ENCODE data around the gene PLCB1. TPM values are rescaled to one million over a fixed set of nuclear protein-coding genes. Genes with fewer than 3 reads are reported as not detected.
A peak's percentile ranks its signal among the peaks of the same experiment; 100 is the strongest.
"Not testable (repeated sequence)": the region's sequence is repeated elsewhere in the genome, so short reads cannot be mapped to it uniquely, and the experiment has no call there.

PLCB1 gene
- total RNA-seq, 1 donor from 2014 or later, result 10.7 TPM

DNA sequence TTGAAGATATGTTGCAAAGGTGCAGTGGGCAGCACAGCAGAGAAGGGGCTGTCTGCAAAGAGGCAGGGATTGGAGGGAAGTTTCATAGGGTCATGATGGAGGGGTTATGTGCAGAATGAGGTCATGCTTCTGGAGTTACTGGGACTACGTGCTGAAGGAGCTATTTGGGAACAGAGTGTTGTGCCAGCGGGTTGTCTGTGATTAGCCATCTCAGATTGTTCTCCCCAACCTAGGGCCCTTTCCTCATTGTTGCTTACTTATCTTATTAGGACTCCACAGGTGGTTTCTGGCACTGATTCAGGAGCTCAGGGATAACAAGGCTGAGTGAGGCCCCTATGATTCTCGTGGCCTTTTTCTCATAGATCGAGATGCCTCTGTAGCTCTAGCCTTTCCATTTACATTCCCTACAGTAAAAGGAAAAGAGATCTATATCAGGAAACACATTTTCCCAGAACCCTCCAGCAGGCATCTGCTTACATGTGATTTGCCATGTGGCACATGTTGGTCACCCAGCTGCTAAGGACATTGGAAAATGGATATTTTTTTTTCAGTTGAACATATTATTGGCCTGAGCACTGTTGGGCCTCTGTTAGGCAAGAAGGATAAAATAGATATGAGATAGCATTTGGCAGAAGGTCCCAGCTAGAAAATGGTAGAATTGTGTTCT, 507.2 kb downstream of the PLCB1 start:
- Mint-ChIP-seq H3K27me3 (ENCODE audit: low read depth, unreplicated experiment) (no peaks in the 10 kb centered on the region), H3K36me3 (ENCODE audit: low read depth, unreplicated experiment) (peaks cover 4% of the 10 kb centered on the region), H3K4me3 (ENCODE audit: unreplicated experiment) (no peak overlapping the region), H3K9me3 (ENCODE audit: unreplicated experiment) (peaks cover 3% of the 10 kb centered on the region), H3K27ac (ENCODE audit: unreplicated experiment) (no peak overlapping the region), H3K4me1 (ENCODE audit: low read depth, unreplicated experiment) (peaks cover 12% of the 10 kb centered on the region)
- TF ChIP-seq EZH2 (IDR thresholded peaks at IDR 0.05; ENCODE audit: insufficient read depth, low read length) (no peak), CTCF (IDR thresholded peaks at IDR 0.05; ENCODE audit: insufficient read depth, low read depth, low read length) (no peak)
- FAIRE-seq, result no peak
- DNase-seq (ENCODE audit: low read depth), result no peak
- Histone ChIP-seq H3K27me3 (ENCODE audit: insufficient read depth, low read length) (no peaks in the 10 kb centered on the region), H3K4me2 (ENCODE audit: low read length) (no peak overlapping the region), H3K36me3 (ENCODE audit: insufficient read depth, low read length) (no peaks in the 10 kb centered on the region), H3K4me1 (ENCODE audit: insufficient read depth, low read length) (no peaks in the 10 kb centered on the region), H3K27ac (ENCODE audit: low read depth, low read length) (no peak overlapping the region), H3K9me3 (ENCODE audit: insufficient read depth, low read depth, low read length) (no peaks in the 10 kb centered on the region), H2AFZ (ENCODE audit: low read depth, low read length) (no peak overlapping the region), H3K4me3 (ENCODE audit: insufficient read depth, low read depth, low read length) (no peak overlapping the region), H3K79me2 (ENCODE audit: insufficient read depth, low read length) (no peaks in the 10 kb centered on the region), H4K20me1 (ENCODE audit: insufficient read depth, low read length) (no peaks in the 10 kb centered on the region), H3K9ac (ENCODE audit: low read length) (no peak overlapping the region)

- Histone ChIP-seq H3K4me2 (ENCODE audit: low read length) (no peak overlapping the region), H4K20me1 (ENCODE audit: insufficient read depth, low read length) (no peaks in the 10 kb centered on the region), H3K9me3 (ENCODE audit: insufficient read depth, low read depth, low read length) (no peaks in the 10 kb centered on the region), H3K4me3 (ENCODE audit: insufficient read depth, low read depth, low read length) (no peak overlapping the region), H3K27me3 (ENCODE audit: insufficient read depth, low read length) (no peaks in the 10 kb centered on the region), H2AFZ (ENCODE audit: low read depth, low read length) (no peak overlapping the region), H3K79me2 (ENCODE audit: insufficient read depth, low read length) (no peaks in the 10 kb centered on the region), H3K9ac (ENCODE audit: low read length) (no peak overlapping the region), H3K4me1 (ENCODE audit: insufficient read depth, low read length) (no peaks in the 10 kb centered on the region), H3K27ac (ENCODE audit: low read depth, low read length) (no peak overlapping the region), H3K36me3 (ENCODE audit: insufficient read depth, low read length) (no peaks in the 10 kb centered on the region)
- Mint-ChIP-seq H3K4me1 (ENCODE audit: low read depth, unreplicated experiment) (peaks cover 15% of the 10 kb centered on the region), H3K36me3 (ENCODE audit: low read depth, unreplicated experiment) (peaks cover 4% of the 10 kb centered on the region), H3K9me3 (ENCODE audit: unreplicated experiment) (peaks cover 3% of the 10 kb centered on the region), H3K27me3 (ENCODE audit: low read depth, unreplicated experiment) (no peaks in the 10 kb centered on the region), H3K4me3 (ENCODE audit: unreplicated experiment) (no peak overlapping the region), H3K27ac (ENCODE audit: unreplicated experiment) (no peak overlapping the region)
- FAIRE-seq (no peak), DNase-seq (ENCODE audit: low read depth) (peak; percentile 8)
- TF ChIP-seq EZH2 (IDR thresholded peaks at IDR 0.05; ENCODE audit: insufficient read depth, low read length) (no peak), CTCF (IDR thresholded peaks at IDR 0.05; ENCODE audit: insufficient read depth, low read depth, low read length) (no peak)
These were observed 508.4 kb downstream of the PLCB1 start for GRCh38 chr20:8640461-8640860.

DNA sequence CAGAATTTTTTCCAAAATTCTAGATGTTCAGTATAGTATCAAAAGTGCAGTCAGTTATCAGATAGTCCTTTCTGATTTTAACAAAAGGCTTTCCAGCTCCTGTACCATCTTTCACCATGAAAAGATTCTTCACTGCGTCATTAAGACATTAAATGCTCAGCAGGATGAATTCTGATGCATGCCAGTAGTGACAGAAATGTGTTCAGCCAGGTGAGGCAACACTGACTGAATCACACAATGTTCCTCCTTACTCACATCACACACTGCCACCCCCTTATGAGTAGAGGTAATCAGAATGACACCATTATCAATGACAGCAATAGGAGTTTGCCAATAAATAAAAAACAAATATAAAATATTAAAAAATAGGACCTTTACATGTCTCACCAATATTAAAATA, 510.2 kb downstream of the PLCB1 start:
- H3K27me3 Mint-ChIP-seq (ENCODE audit: low read depth, unreplicated experiment), result no peaks in the 10 kb centered on the region
- H3K9ac ChIP-seq (ENCODE audit: low read length), result no peak overlapping the region
- peaks cover 3% of the 10 kb centered on the region for H3K9me3 Mint-ChIP-seq (ENCODE audit: unreplicated experiment)
- H3K9me3 ChIP-seq (ENCODE audit: insufficient read depth, low read depth, low read length), result no peaks in the 10 kb centered on the region
- no peak overlapping the region for H3K4me3 ChIP-seq (ENCODE audit: insufficient read depth, low read depth, low read length)
- peaks cover 11% of the 10 kb centered on the region for H3K4me1 ChIP-seq (ENCODE audit: insufficient read depth, low read length)
- DNase-seq (ENCODE audit: low read depth), result no peak
- H3K36me3 Mint-ChIP-seq (ENCODE audit: low read depth, unreplicated experiment), result peaks cover 4% of the 10 kb centered on the region
- no peak overlapping the region for H3K27ac Mint-ChIP-seq (ENCODE audit: unreplicated experiment)
- TF ChIP-seq EZH2 (IDR thresholded peaks at IDR 0.05; ENCODE audit: insufficient read depth, low read length) (no peak), CTCF (IDR thresholded peaks at IDR 0.05; ENCODE audit: insufficient read depth, low read depth, low read length) (no peak)
- no peak overlapping the region for H3K4me3 Mint-ChIP-seq (ENCODE audit: unreplicated experiment)
- no peaks in the 10 kb centered on the region for H3K27me3 ChIP-seq (ENCODE audit: insufficient read depth, low read length)
- H2AFZ ChIP-seq (ENCODE audit: low read depth, low read length), result no peak overlapping the region
- H3K4me2 ChIP-seq (ENCODE audit: low read length), result no peak overlapping the region
- no peaks in the 10 kb centered on the region for H3K79me2 ChIP-seq (ENCODE audit: insufficient read depth, low read length)
- H3K36me3 ChIP-seq (ENCODE audit: insufficient read depth, low read length), result no peaks in the 10 kb centered on the region
- no peaks in the 10 kb centered on the region for H4K20me1 ChIP-seq (ENCODE audit: insufficient read depth, low read length)
- no peak overlapping the region for H3K27ac ChIP-seq (ENCODE audit: low read depth, low read length)
- H3K4me1 Mint-ChIP-seq (ENCODE audit: low read depth, unreplicated experiment), result peaks cover 31% of the 10 kb centered on the region
- FAIRE-seq, result no peak

GRCh38 chr20:8644468-8644867, 512.4 kb downstream of the PLCB1 start:
- H2AFZ ChIP-seq (ENCODE audit: low read depth, low read length); H3K36me3 ChIP-seq (ENCODE audit: insufficient read depth, low read length); DNase-seq (ENCODE audit: low read depth); H3K27ac Mint-ChIP-seq (ENCODE audit: unreplicated experiment); H3K4me2 ChIP-seq (ENCODE audit: low read length); H3K9me3 ChIP-seq (ENCODE audit: insufficient read depth, low read depth, low read length); H3K4me3 ChIP-seq (ENCODE audit: insufficient read depth, low read depth, low read length); H3K79me2 ChIP-seq (ENCODE audit: insufficient read depth, low read length); H4K20me1 ChIP-seq (ENCODE audit: insufficient read depth, low read length); H3K4me3 Mint-ChIP-seq (ENCODE audit: unreplicated experiment); H3K27me3 ChIP-seq (ENCODE audit: insufficient read depth, low read length); H3K9me3 Mint-ChIP-seq (ENCODE audit: unreplicated experiment); H3K27ac ChIP-seq (ENCODE audit: low read depth, low read length); H3K27me3 Mint-ChIP-seq (ENCODE audit: low read depth, unreplicated experiment); H3K36me3 Mint-ChIP-seq (ENCODE audit: low read depth, unreplicated experiment); H3K9ac ChIP-seq (ENCODE audit: low read length); FAIRE-seq: not testable (repeated sequence)
- H3K4me1 Mint-ChIP-seq (ENCODE audit: low read depth, unreplicated experiment), result peaks cover 39% of the 10 kb centered on the region
- peaks cover 12% of the 10 kb centered on the region for H3K4me1 ChIP-seq (ENCODE audit: insufficient read depth, low read length)

Data from astrocyte (in vitro differentiated cells and primary cell).